Adrenal gland (tissue), 5 donors: Measurements from ENCODE around the gene UBE2G2.

Experiments
- POLR2A ChIP-seq, 2 donors: fragments of 450-650 bp; IDR thresholded peaks; one replicate each; pipeline ENCODE4 v1.6.1; 2017; ENCODE audit warnings: antibody characterized with exemption in 2 of 2, mild to moderate bottlenecking in 2 of 2, moderate library complexity in 1 of 2
- TF ChIP-seq, protein P1 (sequence below), 6 experiments: fragments of 450-650 bp in 4 of 6; fragments of 200-600 bp in 2 of 6; sonication (generic) in 1 of 6; IDR thresholded peaks; 1 replicate in 5 of 6; 2 replicates in 1 of 6; pipeline versions ENCODE4 v1.5.1 to v1.8.0; 2016 to 2021; ENCODE audit warnings: antibody characterized with exemption in 6 of 6, mild to moderate bottlenecking in 2 of 6, moderate library complexity in 1 of 6
- donor health status: DM: no; HTN: no; CAD: no.

DNA sequence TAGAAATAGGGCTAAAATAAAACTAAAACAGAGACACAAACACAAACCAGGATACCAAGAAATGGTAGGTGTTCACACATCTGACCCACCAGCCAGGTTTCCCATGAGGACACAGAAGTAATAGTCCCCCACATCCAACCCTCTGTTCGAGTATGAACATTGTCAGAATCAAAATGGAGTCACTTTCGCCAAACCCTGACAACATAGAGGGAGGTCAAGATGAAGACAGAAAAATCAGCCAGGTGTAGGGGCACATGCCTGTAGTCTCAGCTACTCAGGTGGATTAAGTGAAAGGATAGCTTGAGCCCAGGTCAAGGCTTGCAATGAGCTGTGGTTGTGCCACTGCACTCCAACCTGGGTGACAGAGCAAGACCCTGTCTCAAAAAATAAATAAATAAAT lies 3.8 kb downstream of the UBE2G2 start:
- TF ChIP-seq, protein P1, sequence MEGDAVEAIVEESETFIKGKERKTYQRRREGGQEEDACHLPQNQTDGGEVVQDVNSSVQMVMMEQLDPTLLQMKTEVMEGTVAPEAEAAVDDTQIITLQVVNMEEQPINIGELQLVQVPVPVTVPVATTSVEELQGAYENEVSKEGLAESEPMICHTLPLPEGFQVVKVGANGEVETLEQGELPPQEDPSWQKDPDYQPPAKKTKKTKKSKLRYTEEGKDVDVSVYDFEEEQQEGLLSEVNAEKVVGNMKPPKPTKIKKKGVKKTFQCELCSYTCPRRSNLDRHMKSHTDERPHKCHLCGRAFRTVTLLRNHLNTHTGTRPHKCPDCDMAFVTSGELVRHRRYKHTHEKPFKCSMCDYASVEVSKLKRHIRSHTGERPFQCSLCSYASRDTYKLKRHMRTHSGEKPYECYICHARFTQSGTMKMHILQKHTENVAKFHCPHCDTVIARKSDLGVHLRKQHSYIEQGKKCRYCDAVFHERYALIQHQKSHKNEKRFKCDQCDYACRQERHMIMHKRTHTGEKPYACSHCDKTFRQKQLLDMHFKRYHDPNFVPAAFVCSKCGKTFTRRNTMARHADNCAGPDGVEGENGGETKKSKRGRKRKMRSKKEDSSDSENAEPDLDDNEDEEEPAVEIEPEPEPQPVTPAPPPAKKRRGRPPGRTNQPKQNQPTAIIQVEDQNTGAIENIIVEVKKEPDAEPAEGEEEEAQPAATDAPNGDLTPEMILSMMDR (IDR thresholded peaks at IDR 0.05) = no peak
- no peak for TF ChIP-seq POLR2A (IDR thresholded peaks at IDR 0.05)
